Measurements from ENCODE around the gene PEDS1.
A peak's percentile ranks its signal among the peaks of the same experiment; 100 is the strongest.
"Not testable (repeated sequence)": the region's sequence is repeated elsewhere in the genome, so short reads cannot be mapped to it uniquely, and the experiment has no call there.

PEDS1 gene

GRCh38 chr20:50189681-50190250 lies 36.2 kb upstream of the PEDS1 start:
- no peak for DNase-seq

GRCh38 chr20:50188879-50189680 lies 35.6 kb upstream of the PEDS1 start:
- no peak for DNase-seq

GRCh38 chr20:50188287-50188688 lies 34.8 kb upstream of the PEDS1 start:
- DNase-seq, result no peak

GRCh38 chr20:50187403-50188051 lies 34.0 kb upstream of the PEDS1 start:
- no peak for DNase-seq

- no peak for DNase-seq
These were observed 33.5 kb upstream of the PEDS1 start for GRCh38 chr20:50186987-50187402.

DNA sequence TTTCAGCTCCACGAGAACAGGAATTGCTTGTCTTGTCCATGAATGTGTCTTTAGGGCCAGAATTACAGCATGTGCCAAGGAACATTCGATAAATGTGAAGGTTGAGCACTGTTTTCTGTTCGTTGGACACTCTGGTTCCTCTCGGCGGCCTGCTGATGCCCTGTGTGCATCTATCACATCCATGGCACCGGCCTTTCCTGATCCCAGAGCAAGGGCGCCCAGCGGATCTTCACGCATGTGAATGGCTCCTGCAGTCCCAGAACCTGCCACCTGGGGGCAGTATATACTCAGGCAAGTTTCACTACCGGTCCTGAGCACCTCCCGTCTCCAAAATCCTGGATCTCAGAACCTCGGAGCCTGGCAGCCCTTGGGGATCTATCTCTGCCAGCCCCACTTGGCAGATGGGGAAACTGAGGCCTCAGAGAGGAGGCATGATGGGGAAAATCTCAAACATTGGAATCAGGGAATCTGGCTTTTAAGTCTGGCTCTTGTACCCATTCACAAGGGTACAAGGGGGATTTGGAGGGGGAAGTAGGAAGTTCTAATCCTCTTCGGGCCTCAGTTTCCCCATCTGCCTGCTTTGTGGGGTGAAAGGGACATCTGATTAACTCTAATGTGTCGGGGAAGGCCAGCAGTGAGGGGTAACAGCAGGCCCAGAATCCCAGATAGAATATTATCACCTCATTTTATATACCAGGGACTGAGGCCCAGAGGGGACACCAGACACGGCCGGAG lies 32.8 kb upstream of the PEDS1 start:
- peak; percentile 77 for DNase-seq

- no peak for DNase-seq
These were observed 31.9 kb upstream of the PEDS1 start for GRCh38 chr20:50185426-50185825.

DNA sequence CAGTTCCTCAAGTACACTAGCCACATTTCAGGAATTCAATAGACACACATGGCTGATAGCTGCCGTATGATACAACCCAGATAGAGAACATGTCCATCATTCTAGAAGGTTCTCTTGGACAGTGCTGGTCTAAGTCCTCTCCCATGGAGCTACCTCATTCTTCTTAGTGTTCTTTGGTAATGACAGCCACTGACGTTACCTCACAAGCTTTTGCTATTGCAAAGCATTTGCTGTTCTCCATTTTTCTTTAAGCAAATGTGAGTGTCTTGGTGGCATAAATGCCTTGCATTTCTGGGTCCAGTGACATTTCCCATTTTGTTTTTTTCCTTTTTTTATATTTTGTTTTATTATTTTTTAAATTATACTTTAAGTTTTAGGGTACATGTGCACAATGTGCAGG lies 28.8 kb upstream of the PEDS1 start:
- DNase-seq, result no peak

DNA sequence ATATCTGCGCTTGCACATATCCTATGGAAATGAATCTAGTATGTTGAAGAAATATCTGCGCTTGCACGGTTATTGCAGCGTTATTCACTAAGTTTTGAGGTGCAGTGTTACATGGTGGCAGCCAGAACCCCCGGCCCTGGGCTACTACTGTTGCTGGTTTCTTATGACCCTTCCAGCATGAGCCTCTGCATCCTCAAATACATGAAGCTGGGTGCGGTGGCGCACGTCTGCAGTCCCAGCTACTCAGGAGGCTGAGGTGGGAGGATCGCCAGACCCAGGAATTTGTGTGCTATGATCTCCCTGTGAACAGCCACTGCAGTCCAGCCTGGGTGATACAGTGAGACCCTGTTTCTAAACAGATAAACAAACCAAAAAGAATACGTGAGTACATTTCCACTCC lies 27.8 kb upstream of the PEDS1 start:
- DNase-seq, result no peak

- not testable (repeated sequence) for DNase-seq
These were observed 25.1 kb upstream of the PEDS1 start for GRCh38 chr20:50178672-50179071.

DNA sequence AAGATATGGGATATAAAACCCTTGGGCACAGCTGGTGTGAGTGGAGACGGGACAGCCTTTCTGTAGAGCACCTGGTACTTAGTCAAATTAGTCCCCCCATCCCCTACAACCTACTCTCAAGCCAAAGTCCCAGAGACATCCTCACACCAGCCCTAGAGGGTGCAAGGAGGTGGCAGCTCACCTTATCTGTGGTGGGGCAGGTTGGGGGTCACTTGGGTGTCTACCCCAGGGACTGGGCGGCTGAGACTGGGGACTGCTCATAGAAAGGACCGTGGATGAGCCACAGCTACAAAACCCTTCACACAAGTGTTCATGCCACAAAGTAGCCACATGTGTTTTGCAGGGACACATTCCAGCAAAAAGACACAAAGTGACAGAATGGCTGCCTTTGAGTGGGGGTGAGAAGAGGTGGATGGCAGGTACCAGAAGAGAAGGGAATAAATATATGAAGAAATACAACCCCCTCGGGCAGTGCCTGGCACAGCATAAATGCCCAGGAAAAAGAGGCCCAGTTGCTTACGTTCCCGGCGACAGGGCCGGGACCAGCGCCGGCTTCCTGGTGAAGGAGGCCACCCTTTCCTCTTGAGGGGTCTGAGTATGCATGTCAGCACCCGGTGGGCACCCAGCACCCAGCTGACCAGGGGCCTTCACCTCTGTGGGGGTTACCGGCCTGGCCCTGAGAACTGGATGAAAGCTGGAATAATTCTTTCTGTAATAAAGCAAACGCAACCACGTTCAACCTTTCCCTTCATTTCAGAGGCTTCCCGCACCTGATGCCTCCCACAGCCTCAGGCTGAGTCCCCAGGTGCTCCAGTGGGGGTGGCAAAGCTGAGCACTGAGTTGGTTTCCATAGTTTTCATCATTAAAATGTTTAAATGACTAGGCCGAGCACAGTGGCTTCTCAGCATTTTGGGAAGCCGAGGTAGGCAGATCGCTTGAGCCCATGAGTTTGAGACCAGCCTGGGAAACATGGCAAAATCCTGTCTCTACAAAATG lies 22.7 kb upstream of the PEDS1 start:
- no peak for DNase-seq

DNA sequence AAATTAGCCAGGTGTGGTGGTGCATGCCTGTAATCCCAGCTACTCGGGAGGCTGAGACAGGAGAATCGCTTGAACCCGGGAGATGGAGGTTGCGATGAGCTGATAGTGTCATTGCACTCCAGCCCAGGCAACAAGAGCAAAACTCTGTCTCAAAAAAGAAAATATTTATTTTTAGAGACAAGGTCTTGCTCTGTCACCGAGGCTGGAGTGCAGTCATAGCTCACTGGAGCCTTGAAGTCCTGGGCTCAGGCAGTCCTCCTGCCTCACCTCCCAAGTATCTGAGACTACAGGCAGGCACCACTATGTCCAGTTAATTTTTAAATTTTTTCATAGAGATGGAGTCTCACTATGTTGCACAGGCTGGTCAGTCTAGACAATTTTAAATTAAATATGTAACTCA lies 20.9 kb upstream of the PEDS1 start:
- DNase-seq, result no peak

DNA sequence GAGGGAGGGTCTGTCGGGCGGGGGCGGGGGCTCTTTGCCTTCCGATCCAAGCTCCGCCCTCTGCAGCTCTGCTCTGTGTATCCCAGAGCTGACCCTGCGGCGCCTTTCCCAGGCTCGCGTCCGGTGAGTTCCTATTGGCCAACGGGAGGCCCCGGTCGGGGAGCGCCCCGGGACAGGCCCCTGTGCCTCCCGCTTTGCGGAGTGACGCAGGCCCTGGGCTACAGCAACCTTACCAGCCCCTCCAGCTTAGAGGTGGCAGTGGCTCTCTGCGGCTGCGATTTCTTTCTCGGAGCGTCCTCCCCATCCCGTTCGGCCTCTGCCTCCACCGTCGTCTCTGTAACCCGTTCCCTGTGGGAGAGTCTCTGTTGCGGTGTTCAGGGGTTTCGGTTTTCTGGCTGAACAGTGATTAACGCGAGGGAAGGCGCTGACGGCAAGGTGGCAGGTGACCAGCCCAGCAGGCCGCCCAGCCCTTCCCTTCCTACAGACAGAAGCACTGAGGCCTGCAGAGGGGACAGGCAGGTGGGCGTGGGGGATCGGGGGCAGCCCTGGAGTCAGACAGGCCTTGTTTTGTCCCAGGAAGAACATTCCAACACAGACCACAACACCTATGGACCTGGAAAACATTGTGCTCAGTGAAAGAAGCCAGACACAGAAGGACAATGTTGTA lies 19.0 kb upstream of the PEDS1 start:
- peak; percentile 40 for DNase-seq

DNA sequence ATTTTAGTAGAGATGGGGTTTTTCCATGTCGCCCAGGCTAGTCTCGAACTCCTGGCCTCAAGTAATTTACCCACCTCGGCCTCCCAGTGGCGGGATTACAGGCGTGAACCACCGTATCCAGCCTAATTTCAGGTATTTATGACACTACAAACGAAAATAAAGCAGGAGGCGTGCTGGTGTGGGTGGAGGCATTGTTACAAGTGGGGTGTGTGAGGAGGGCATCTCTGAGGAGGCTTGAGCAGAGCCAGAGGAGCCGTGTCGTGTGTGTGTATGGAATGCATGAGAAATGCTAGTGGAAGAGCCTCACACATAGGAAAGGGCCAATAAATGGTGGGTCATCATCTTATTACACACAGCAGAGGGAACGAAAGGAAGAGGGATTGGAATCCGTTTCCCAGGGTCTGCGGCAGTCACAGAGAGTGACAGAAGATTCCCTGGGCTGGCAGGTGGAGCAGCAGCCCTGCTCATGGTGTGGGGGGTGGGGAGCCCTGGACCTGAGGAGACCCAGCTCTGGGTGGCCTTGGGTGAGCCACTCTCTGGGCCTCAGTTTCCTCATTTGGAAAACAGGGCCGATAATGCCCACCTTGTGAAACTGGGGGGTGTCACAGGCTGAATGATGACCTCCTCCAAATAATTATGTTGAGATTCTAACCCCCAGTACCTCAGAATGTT lies 17.2 kb upstream of the PEDS1 start:
- DNase-seq, result no peak

- peak; percentile 72 for DNase-seq
These were observed 15.9 kb upstream of the PEDS1 start for GRCh38 chr20:50169329-50169823.

DNA sequence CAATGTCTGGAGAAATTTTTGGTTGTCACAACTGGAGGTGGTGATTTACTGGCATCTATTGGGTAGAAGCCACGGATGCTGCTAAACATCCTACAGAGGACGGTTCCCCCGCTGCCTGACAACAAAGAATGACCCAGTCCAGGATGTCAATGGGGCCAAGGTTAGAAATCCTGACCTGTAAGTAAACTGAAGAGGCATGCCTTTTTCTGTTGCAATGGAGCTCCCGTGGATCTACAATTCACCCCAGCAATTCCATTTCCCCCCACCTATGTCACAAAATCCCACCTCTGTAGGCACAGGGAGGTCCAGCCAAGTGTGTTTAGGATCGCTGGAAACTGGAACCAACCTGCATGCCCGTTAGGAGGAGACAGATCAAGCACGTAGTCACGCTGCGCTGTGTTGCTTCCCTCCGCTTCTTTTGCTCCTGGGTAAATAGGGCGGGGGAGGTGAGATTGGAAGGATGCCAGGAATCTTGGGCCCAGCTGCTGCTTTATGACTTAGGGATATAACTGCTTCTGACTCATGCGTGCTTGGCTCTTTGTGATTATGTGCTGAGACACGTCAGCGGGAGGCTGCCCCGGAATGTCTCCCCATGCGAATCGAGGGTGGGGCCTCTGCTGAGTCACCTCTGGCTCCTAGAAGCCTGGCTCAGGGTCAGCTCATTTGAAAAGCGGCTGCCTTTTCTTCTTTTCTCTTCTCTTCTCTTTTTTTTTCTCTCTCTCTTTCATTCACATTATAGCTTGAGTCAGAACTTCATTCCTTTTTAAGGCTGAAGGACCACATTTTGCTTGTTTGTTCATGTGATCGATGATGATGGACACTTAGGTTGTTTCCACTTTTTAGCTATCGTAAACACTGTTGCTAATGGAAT lies 12.4 kb upstream of the PEDS1 start:
- peak; percentile 90 for DNase-seq

DNA sequence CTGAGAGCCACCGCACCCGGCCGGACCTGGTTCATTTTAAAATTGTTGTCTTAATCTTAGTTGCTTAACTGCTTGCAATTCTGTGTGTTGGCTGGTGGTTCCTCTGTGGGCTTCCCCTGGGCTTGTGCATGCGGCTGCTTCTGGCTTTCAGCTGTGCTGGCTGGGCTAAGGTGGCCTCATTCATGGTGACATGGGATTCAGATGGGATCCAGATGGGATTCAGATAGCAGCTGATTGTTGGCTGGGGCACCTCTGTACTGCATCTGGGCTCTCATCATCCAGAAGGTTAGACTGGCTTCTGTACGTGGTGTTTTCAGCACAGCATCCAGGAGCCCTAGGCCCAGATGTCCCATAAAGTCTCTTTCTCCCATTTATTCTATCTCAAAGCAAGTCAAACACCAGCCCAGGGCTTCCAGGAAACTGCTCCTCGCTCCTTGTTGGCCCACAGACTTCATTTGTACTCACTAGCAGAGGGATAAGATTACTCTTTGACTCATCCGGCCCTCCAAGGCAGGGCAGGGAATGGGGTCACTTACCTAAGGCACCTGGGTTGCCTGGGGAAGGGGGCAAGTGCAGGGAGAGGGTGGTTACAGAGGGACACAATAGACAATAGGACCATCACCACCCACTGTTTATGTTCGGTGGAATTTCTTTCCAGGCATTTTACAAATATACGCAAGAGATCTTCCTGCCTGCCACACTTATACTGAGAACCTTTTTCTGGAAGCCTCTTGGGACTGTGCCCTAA lies 10.2 kb upstream of the PEDS1 start:
- DNase-seq, result no peak

DNA sequence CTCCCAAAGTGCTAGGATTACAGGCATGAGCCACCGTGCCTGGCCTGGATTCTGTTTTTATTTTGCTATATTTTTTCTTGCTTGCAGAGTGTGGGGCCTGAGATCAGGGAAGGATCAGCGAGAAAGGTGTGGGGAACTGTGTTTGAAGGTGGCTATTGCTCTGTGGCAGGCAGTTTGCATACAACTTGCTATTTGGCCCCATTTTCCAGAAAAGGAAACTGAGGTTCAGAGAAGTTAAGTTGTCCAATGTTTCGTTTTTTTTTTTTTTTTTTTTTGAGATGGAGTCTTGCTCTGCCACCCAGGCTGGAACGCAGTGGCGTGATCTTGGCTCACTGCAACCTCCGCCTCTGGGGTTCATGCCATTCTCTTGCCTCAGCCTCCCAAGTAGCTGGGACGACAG lies 8.0 kb upstream of the PEDS1 start:
- not testable (repeated sequence) for DNase-seq

GRCh38 chr20:50153153-50153499 lies 397 bp downstream of the PEDS1 start:
- no peak for DNase-seq
